Right lung (tissue), 5 donors: ENCODE data around the gene PPM1G. TPM values are rescaled to one million over a fixed set of nuclear protein-coding genes. Genes with fewer than 3 reads are reported as not detected.

ENCODE experiments used
- DNase-seq, 2 donors: peaks; one replicate each; pipeline ENCODE4 v3.0.0-alpha.2; 2013
- polyA plus RNA-seq, 5 donors: library from polyadenylated mRNA; unstranded; fragments of 120-200 nt; gene quantifications; one replicate each; pipeline versions ENCODE4 v1.2.1 to v1.2.3, GENCODE V29; 2013; ENCODE audit warnings: inconsistent platforms in 1 of 5, low replicate concordance in 1 of 5; ENCODE audit not compliant: insufficient read length in 5 of 5, insufficient read depth in 1 of 5

Gene PPM1G
- polyA plus RNA-seq, 5 donors: 69.0 to 87.8 (median 82.8) TPM

DNA sequence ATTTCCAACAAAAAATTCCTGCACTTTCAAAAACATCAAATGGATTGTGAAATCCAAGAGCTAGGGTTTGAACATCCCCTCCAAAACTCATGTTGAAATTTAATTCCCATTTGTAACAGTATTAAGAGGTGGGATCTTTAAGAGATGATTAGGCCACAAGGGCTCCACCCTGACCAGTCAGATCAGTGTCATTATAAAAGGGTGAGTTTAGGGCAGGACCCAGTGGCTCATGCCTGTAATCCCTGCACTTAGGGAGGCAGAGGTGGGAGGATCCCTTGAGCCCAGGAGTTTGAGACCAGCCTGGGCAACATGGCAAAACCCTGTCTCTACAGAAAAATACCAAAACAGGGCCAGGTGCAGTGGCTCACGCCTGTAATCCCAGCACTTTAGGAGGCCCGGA lies 61.8 kb downstream of the PPM1G start:
- no peak for DNase-seq

DNA sequence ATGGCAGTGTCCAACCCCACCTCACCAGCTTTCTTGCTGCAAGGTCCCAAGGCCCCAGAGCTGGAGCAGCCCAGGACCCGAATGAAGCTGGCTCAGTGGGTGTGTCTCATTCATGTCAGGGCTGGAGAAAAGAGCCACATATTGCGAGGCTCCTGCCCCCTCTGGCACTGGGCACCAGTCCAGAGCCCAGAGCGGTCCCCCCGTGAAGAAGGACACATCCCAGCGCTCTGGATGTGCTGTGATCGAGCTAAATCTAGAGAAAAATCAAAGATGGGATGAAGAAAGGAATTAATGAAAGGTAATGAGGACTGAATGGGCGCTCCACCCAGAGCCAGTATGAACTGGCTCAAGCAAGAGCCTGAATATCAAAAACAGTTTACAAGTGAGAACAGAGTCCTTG lies 73.2 kb downstream of the PPM1G start:
- no peak for DNase-seq

DNA sequence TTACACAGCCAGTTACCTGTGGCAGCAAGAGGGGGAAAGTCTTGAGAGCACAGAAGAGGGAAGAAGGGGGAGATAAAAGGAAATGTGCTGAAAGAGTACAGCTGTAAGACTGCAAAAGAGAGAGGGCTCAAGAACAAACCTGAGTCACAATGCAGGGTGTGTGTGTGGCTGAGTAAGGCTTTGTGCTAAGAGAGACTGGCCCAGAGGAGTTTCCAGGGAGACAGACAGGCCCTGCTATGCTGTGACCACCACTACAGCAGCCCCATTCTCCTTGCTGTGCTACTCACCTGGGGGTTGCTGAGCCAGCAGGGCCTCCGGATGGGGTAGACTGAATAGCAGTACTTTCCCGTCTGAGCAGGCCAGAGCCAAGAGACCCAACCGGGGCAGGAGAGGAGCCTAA lies 74.1 kb downstream of the PPM1G start:
- DNase-seq: no peak

Other genes starting within 250 kb of the PPM1G start
- gene ATRAID, start 197.6 kb downstream of the PPM1G start, polyA plus RNA-seq: 100 to 1,000 TPM; 125 to 154 (median 136) TPM
- 10 to 100 TPM; 24.7 to 38.8 (median 28.7) TPM for gene SLC5A6, start 197.3 kb downstream of the PPM1G start, polyA plus RNA-seq
- gene CAD, start 192.2 kb downstream of the PPM1G start, polyA plus RNA-seq: 10 to 100 TPM; 31.5 to 53.7 (median 35.7) TPM
- gene SLC30A3, start 146.5 kb downstream of the PPM1G start, polyA plus RNA-seq: under 1 TPM; 0.24 to 0.61 (median 0.51) TPM
- gene DNAJC5G, start 134.2 kb downstream of the PPM1G start, polyA plus RNA-seq: under 1 TPM in 4 of 5 donors, not detected in 1; 0.14 to 0.53 (median 0.30) TPM
- gene TRIM54, start 127.2 kb downstream of the PPM1G start, polyA plus RNA-seq: 1 to 10 TPM in 1 of 5 donors, under 1 TPM in 1, not detected in 3; 0.13 to 4.3 TPM
- 1 to 10 TPM; 1.1 to 3.4 (median 1.9) TPM for gene UCN, start 101.1 kb downstream of the PPM1G start, polyA plus RNA-seq
- gene MPV17, start 86.5 kb downstream of the PPM1G start, polyA plus RNA-seq: 100 to 1,000 TPM in 1 of 5 donors, 10 to 100 TPM in 4; 80.7 to 114 (median 92.8) TPM
- 10 to 100 TPM; 55.7 to 65.1 (median 61.3) TPM for gene GTF3C2, start 52.8 kb downstream of the PPM1G start, polyA plus RNA-seq
- gene EIF2B4, start 39.3 kb downstream of the PPM1G start, polyA plus RNA-seq: 10 to 100 TPM; 50.6 to 61.7 (median 55.9) TPM
- 100 to 1,000 TPM in 2 of 5 donors, 10 to 100 TPM in 3; 83.8 to 120 (median 99.2) TPM for gene SNX17, start 39.0 kb downstream of the PPM1G start, polyA plus RNA-seq
- 10 to 100 TPM; 12.4 to 23.3 (median 14.5) TPM for gene ZNF513, start 28.9 kb downstream of the PPM1G start, polyA plus RNA-seq
- gene NRBP1, start 19.0 kb upstream of the PPM1G start, polyA plus RNA-seq: 100 to 1,000 TPM; 125 to 139 (median 135) TPM
- 10 to 100 TPM; 12.0 to 17.1 (median 12.9) TPM for gene KRTCAP3, start 32.8 kb upstream of the PPM1G start, polyA plus RNA-seq
- gene IFT172, start 80.2 kb upstream of the PPM1G start, polyA plus RNA-seq: 10 to 100 TPM; 41.1 to 52.5 (median 49.4) TPM
- 10 to 100 TPM; 13.4 to 17.1 (median 14.2) TPM for gene FNDC4, start 85.6 kb upstream of the PPM1G start, polyA plus RNA-seq
- gene GCKR, start 87.2 kb upstream of the PPM1G start, polyA plus RNA-seq: 1 to 10 TPM in 3 of 5 donors, under 1 TPM in 2; 0.55 to 2.3 (median 1.2) TPM
- gene ZNF512, start 173.5 kb upstream of the PPM1G start, polyA plus RNA-seq: 10 to 100 TPM; 61.9 to 89.3 (median 87.2) TPM
- 10 to 100 TPM; 11.6 to 15.9 (median 13.2) TPM for gene CCDC121, start 219.4 kb upstream of the PPM1G start, polyA plus RNA-seq
- 10 to 100 TPM; 51.2 to 68.1 (median 64.2) TPM for gene GPN1, start 219.5 kb upstream of the PPM1G start, polyA plus RNA-seq